Left renal pelvis (tissue), 4 donors: ENCODE results near the gene ITGAL. TPM values are rescaled to one million over a fixed set of nuclear protein-coding genes. Genes with fewer than 3 reads are reported as not detected.
A peak's percentile ranks its signal among the peaks of the same experiment; 100 is the strongest.

Source experiments
- DNase-seq, 4 donors: peaks; one replicate each; pipeline ENCODE4 v3.0.0-alpha.2; 2013; ENCODE audit warnings: low read depth in 4 of 4, low spot score in 3 of 4
- polyA plus RNA-seq, 4 donors: library from polyadenylated mRNA; unstranded; fragments of 120-200 nt; gene quantifications; one replicate each; pipeline ENCODE4 v1.2.1, GENCODE V29; 2013; ENCODE audit not compliant: insufficient read length in 4 of 4

The ITGAL gene
- polyA plus RNA-seq, 4 donors: 1.4 to 2.5 (median 2.1) TPM

GRCh38 chr16:30565526-30565925 is 93.0 kb downstream of the ITGAL start:
- DNase-seq: no peak

DNA sequence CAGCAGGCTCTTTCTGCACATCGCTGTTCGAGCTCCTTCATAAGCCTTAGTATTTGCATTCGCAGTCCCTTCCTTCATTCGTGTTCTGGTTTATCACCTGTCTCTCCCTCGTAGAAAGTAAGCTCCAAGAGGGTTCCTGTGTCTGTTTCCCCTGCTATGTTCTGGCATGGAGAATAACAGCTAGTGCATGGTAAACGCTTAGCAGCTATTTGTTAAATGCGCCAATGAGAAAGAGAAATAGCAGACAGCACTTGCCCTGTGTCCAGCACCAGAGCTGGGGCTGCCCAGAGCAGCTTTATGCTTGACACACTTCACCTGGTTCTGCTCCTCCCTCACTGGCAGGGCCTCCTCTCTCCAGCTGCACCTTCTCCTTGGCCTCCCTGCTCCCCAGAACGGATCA is 93.4 kb downstream of the ITGAL start:
- no peak for DNase-seq

- no peak for DNase-seq
These were observed 94.0 kb downstream of the ITGAL start for GRCh38 chr16:30566531-30566930.

GRCh38 chr16:30567160-30567990 is 94.8 kb downstream of the ITGAL start:
- no peak for DNase-seq

- DNase-seq: no peak
These were observed 95.6 kb downstream of the ITGAL start for GRCh38 chr16:30567991-30568638.

DNA sequence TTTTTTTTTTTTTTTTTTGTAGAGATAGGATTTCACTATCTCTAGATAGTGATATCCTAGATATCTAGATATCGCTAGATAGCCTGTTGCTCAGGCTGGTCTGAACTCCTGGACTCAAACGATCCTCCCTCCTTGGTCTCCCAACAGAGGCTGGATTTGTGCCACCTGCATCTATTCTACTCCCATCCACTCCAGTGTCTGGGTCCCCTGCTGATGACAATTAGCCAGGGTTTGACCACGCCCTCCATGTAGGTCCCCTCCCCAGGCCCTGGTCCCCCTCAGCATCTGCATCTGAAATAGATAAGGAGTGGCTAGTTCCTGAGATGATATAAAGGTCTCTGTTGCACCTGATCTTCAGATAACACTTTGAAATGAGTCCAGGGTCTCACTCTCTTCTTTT is 96.7 kb downstream of the ITGAL start:
- DNase-seq: no peak

GRCh38 chr16:30569746-30570635 is 97.4 kb downstream of the ITGAL start:
- no peak for DNase-seq

DNA sequence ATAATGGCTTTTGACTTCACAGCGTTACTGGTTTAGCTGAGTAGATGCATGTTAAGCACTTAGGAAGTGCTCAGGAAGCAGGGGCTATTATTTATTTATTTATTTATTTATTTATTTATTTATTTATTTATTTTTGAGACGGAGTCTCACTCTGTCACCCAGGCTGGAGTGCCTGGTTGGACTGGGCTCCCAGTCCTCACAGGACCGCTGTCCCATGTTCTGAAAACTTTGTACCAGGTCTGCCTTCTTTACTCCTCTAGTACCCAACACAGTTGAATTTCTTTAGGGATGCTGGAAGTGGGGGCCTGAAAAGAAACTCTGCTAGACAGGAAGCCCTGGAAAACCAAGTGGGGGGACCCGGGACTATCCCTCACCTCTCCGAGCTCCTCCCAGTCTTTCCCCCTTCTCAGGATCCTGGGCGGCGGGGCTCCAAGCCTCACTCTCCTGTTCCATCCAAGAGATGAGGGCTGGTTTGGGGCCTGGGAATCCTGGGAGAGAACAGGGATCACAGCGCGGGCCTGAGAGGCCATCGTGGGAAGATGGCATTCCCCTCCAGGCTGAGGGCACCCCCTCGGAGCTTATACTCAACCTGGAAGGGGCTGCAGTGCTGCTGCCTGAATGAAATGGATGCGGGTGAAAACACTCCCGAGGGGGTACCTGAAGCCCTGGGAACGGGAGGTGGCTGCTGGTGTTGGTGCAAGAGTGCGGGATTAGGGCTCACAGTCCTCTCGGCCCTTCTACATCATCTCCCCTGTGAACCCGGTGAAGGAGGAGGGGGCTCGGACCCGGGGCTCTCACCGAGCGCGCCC is 98.3 kb downstream of the ITGAL start:
- peak in 1 of 4 donors; percentile 38 for DNase-seq

DNA sequence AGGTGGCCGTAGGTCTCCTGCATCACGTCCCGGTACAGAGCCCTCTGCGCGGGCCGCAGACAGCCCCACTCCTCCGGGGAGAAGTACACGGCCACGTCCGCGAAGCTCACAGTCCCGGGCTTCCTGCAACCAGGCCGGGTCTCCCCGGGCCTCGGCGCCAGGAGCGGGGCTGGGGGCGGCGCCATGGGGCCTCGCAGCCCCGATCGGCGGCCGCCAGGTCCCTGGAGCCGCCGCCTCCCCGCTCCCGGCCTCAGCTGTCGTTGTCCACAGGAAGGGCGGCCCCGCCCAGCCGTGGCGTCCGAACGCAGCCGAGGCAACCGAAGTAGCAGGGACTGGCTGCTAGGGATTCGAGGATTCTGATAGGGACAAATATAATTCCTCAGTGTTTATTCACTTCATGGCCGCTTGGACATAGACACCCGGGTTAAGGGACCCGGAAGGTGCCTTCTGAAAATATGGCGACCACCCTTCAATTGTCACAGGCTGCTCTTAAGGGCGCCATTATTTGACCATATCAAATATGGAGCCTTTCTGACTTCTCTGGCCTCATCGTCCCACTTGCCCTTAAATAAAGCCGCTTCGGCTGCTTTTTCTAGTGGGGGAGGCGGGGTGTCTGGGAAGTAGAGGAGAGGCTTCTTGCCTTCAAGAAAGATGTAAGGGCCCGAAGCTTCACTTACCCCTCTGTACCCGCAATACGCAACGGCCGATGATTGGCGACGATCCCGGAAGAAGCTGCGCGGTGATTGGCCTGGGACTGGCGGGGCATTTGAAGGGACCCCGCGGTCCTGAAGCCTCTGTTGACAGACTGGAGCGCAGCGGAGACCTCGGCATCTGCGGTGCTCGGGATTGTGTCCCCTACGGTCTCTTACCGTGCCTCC is 99.1 kb downstream of the ITGAL start, which contains the start of gene ZNF688:
TSS of gene ZNF688 (minus strand) at position 270 of the 878 bp plus-strand sequence. CDS start at position 185, 85 bp downstream.
- peak; percentile 93 to 98 (median 96) for DNase-seq

Other genes with a start within 250 kb of the ITGAL start
- gene NPIPB13, start 224.3 kb upstream of the ITGAL start, polyA plus RNA-seq: 10 to 100 TPM in 2 of 4 donors, 1 to 10 TPM in 2; 3.5 to 18.0 (median 10.2) TPM
- gene CD2BP2, start 117.4 kb upstream of the ITGAL start, polyA plus RNA-seq: 10 to 100 TPM; 42.1 to 56.7 (median 55.7) TPM
- 10 to 100 TPM; 28.2 to 44.1 (median 34.2) TPM for gene TBC1D10B, start 102.2 kb upstream of the ITGAL start, polyA plus RNA-seq
- 1 to 10 TPM in 3 of 4 donors, not detected in 1; 1.2 to 1.4 (median 1.2) TPM for gene MYL11, start 97.9 kb upstream of the ITGAL start, polyA plus RNA-seq
- 1 to 10 TPM; 1.3 to 4.0 (median 2.1) TPM for gene SEPTIN1, start 90.2 kb upstream of the ITGAL start, polyA plus RNA-seq
- gene ZNF48, start 77.3 kb upstream of the ITGAL start, polyA plus RNA-seq: 10 to 100 TPM; 10.1 to 15.4 (median 13.1) TPM
- gene ZNF771, start 65.1 kb upstream of the ITGAL start, polyA plus RNA-seq: 10 to 100 TPM in 1 of 4 donors, 1 to 10 TPM in 3; 4.6 to 10.0 (median 5.2) TPM
- 10 to 100 TPM; 31.4 to 50.4 (median 41.3) TPM for gene DCTPP1, start 42.7 kb upstream of the ITGAL start, polyA plus RNA-seq
- gene SEPHS2, start 26.9 kb upstream of the ITGAL start, polyA plus RNA-seq: 10 to 100 TPM; 31.6 to 94.3 (median 89.1) TPM
- 10 to 100 TPM; 36.0 to 69.0 (median 50.0) TPM for gene ZNF768, start 53.8 kb downstream of the ITGAL start, polyA plus RNA-seq
- gene ZNF747, start 62.1 kb downstream of the ITGAL start, polyA plus RNA-seq: 10 to 100 TPM in 3 of 4 donors, 1 to 10 TPM in 1; 8.8 to 10.6 (median 10.5) TPM
- gene ZNF764, start 85.6 kb downstream of the ITGAL start, polyA plus RNA-seq: 10 to 100 TPM; 10.2 to 15.4 (median 11.6) TPM
- gene ZNF688, start 99.0 kb downstream of the ITGAL start, polyA plus RNA-seq: 10 to 100 TPM; 10.5 to 17.5 (median 13.3) TPM
- gene ZNF785, start 113.0 kb downstream of the ITGAL start, polyA plus RNA-seq: 10 to 100 TPM; 16.8 to 31.6 (median 19.6) TPM
- gene ZNF689, start 137.6 kb downstream of the ITGAL start, polyA plus RNA-seq: 10 to 100 TPM; 10.6 to 14.6 (median 13.2) TPM
- gene PRR14, start 178.2 kb downstream of the ITGAL start, polyA plus RNA-seq: 10 to 100 TPM; 32.8 to 54.7 (median 44.2) TPM
- gene FBRS, start 185.7 kb downstream of the ITGAL start, polyA plus RNA-seq: 10 to 100 TPM; 45.4 to 85.1 (median 52.8) TPM
- gene SRCAP, start 226.4 kb downstream of the ITGAL start, polyA plus RNA-seq: 10 to 100 TPM; 27.7 to 44.9 (median 33.2) TPM